IMR-90 (cell line): ENCODE measurements around the gene KATNIP. TPM values are rescaled to one million over a fixed set of nuclear protein-coding genes. Genes with fewer than 3 reads are reported as not detected.

Experiments used
- ATAC-seq: fragments of 200-7000 bp; cut with Tn5 transposase; 2 replicates; pipeline ENCODE4 v1.9.1; 2020; ENCODE audit warnings: low read depth, mild to moderate bottlenecking, moderate library complexity
- BruUV-seq: library from RNA; stranded (reverse); fragments of 400-500 nt; replicated peaks from 2 replicates; lab custom pipeline; 2021; lab: Mats Ljungman, UMichigan
- CTCF ChIA-PET: fragments of 300-600 bp; formaldehyde crosslinking; extraction: SDS; loops from one replicate; lab custom pipeline; 2021; ENCODE audit warnings: antibody characterized with exemption; lab: Yijun Ruan, JAX
- POLR2A ChIA-PET: fragments of 300-600 bp; sonication (Branson Sonifier 250); formaldehyde crosslinking; loops from one replicate; lab custom pipeline; 2022; ENCODE audit warnings: antibody characterized with exemption; ENCODE audit not compliant: unreplicated experiment; lab: Charles Lee
- DNase-seq: peaks from one replicate; pipeline ENCODE4 v3.0.0; 2013
- H2AFZ ChIP-seq: replicated peaks from 2 replicates; pipeline ENCODE3; 2013; ENCODE audit warnings: low read length, mild to moderate bottlenecking; ENCODE audit not compliant: poor library complexity
- H2AK5ac ChIP-seq: 2 replicates; pipeline ENCODE4 v1.6.1; 2013; ENCODE audit warnings: low read depth, low read length, inconsistent platforms
- H2AK9ac ChIP-seq: replicated peaks from 2 replicates; pipeline ENCODE3; 2013; ENCODE audit warnings: mild to moderate bottlenecking, low read depth, low read length, moderate library complexity; ENCODE audit not compliant: poor library complexity
- H2BK120ac ChIP-seq: 2 replicates; pipeline ENCODE4 v1.6.1; 2013; ENCODE audit warnings: low read depth, low read length, inconsistent platforms
- H2BK15ac ChIP-seq: 3 replicates; pipeline ENCODE4 v1.6.1; 2013; ENCODE audit warnings: low read depth, low read length, inconsistent platforms
- H2BK20ac ChIP-seq: 2 replicates; pipeline ENCODE4 v1.6.1; 2013; ENCODE audit warnings: low read depth, mild to moderate bottlenecking, inconsistent platforms, low read length, moderate library complexity
- H2BK5ac ChIP-seq: 2 replicates; pipeline ENCODE4 v1.6.1; 2013; ENCODE audit warnings: mild to moderate bottlenecking, low read depth, low read length, inconsistent platforms; ENCODE audit not compliant: poor library complexity, severe bottlenecking
- H3K14ac ChIP-seq: replicated peaks from 2 replicates; pipeline ENCODE4 v1.6.1; 2013; ENCODE audit warnings: low read depth, low read length, inconsistent platforms
- H3K18ac ChIP-seq: 2 replicates; pipeline ENCODE4 v1.6.1; 2013; ENCODE audit warnings: low read depth, low read length, control low read depth
- H3K23ac ChIP-seq: 2 replicates; pipeline ENCODE4 v1.6.1; 2013; ENCODE audit warnings: low read depth, low read length, inconsistent platforms
- H3K27ac ChIP-seq: 2 replicates; pipeline ENCODE4 v1.5.1; 2013; ENCODE audit warnings: mild to moderate bottlenecking, control low read depth, low read length; ENCODE audit not compliant: insufficient read depth
- H3K27me3 ChIP-seq: 2 replicates; pipeline ENCODE4 v1.6.1; 2013; ENCODE audit warnings: low read length; ENCODE audit not compliant: control insufficient read depth, insufficient read depth
- H3K36me3 ChIP-seq: 2 replicates; pipeline ENCODE4 v1.6.1; 2013; ENCODE audit warnings: low read length, mixed read lengths; ENCODE audit not compliant: control insufficient read depth, insufficient read depth
- H3K4ac ChIP-seq: 2 replicates; pipeline ENCODE4 v1.6.1; 2013; ENCODE audit warnings: low read depth, low read length, inconsistent platforms
- H3K4me1 ChIP-seq: 2 replicates; pipeline ENCODE4 v1.6.1; 2013; ENCODE audit warnings: low read length, mixed read lengths; ENCODE audit not compliant: control insufficient read depth, insufficient read depth
- H3K4me2 ChIP-seq: 2 replicates; pipeline ENCODE4 v1.6.1; 2013; ENCODE audit warnings: low read depth, mild to moderate bottlenecking, control low read depth, low read length, moderate library complexity
- H3K4me3 ChIP-seq: 2 replicates; pipeline ENCODE4 v1.5.1; 2013; ENCODE audit warnings: low read depth, mild to moderate bottlenecking, control low read depth, low read length, moderate library complexity; ENCODE audit not compliant: insufficient read depth
- H3K56ac ChIP-seq: 2 replicates; pipeline ENCODE4 v1.6.1; 2013; ENCODE audit warnings: low read length, inconsistent platforms; ENCODE audit not compliant: insufficient read depth; ENCODE audit errors: extremely low read depth
- H3K79me1 ChIP-seq, 2 experiments: 2 replicates each; pipeline ENCODE4 v1.6.1; 2013; ENCODE audit warnings: low read length in 2 of 2, inconsistent platforms in 1 of 2, low read depth in 1 of 2
- H3K9ac ChIP-seq: 2 replicates; pipeline ENCODE4 v1.6.1; 2013; ENCODE audit warnings: low read depth, low read length, control low read depth
- H3K9me1 ChIP-seq: 2 replicates; pipeline ENCODE4 v1.6.1; 2013; ENCODE audit warnings: low read length, inconsistent platforms; ENCODE audit not compliant: insufficient read depth
- H3K9me3 ChIP-seq: 2 replicates; pipeline ENCODE4 v1.6.1; 2013; ENCODE audit warnings: low read length; ENCODE audit not compliant: control insufficient read depth, insufficient read depth
- H4K20me1 ChIP-seq: 2 replicates; pipeline ENCODE4 v1.6.1; 2013; ENCODE audit warnings: low read length, inconsistent platforms; ENCODE audit not compliant: insufficient read depth
- H4K5ac ChIP-seq: 2 replicates; pipeline ENCODE4 v1.6.1; 2013; ENCODE audit warnings: mild to moderate bottlenecking, low read depth, low read length, control low read depth
- H4K8ac ChIP-seq, 2 experiments: 2 replicates each; pipeline ENCODE4 v1.6.1; 2013; ENCODE audit warnings: low read depth in 2 of 2, low read length in 2 of 2, control low read depth in 1 of 2, inconsistent platforms in 1 of 2
- H4K91ac ChIP-seq: 2 replicates; pipeline ENCODE4 v1.6.1; 2013; ENCODE audit warnings: low read depth, low read length, inconsistent platforms; ENCODE audit not compliant: insufficient read depth
- RAD21 ChIP-seq: IDR thresholded peaks from 2 replicates; pipeline ENCODE4 v1.6.1; 2012; ENCODE audit warnings: low read length, improper control_type of control experiment
- WGBS, 2 experiments: methylation state at CpG; one replicate each; pipeline versions ENCODE4 v1.1.5 to v1.1.7; 2013; ENCODE audit warnings: missing lambda C conversion rate in 2 of 2; ENCODE audit not compliant: insufficient read length in 1 of 2; ENCODE audit errors: extremely low coverage in 2 of 2; 5-methylcytosine and 5-hydroxymethylcytosine counted together
- dilution Hi-C: fragments of 300-500 bp; cut with HindIII; formaldehyde crosslinking; loops from one replicate; pipeline ENCODE4 v1.14.3; 2018; ENCODE audit warnings: low sequenced_read_pairs; ENCODE audit not compliant: unreplicated experiment
- in situ Hi-C: fragments of 300-500 bp; cut with MboI; formaldehyde crosslinking; loops from 3 replicates; pipeline ENCODE4 v1.14.3; 2019; ENCODE audit warnings: low sequenced_read_pairs, inconsistent platforms, mixed read lengths
- intact Hi-C: fragments of 100-400 bp; cut with micrococcal nuclease; formaldehyde crosslinking; loops from 2 replicates; pipeline ENCODE4 v1.10.0; 2022
- polyA plus RNA-seq, 3 experiments: library from polyadenylated mRNA; depleted of rRNA; stranded (reverse); fragments of >200 nt; gene quantifications; 2 replicates each; pipeline ENCODE4 v1.2.3, GENCODE V29; 2012; ENCODE audit warnings: low replicate concordance in 1 of 3
- total RNA-seq: library from RNA; depleted of rRNA; stranded (reverse); fragments of >200 nt; gene quantifications from 2 replicates; pipeline ENCODE4 v1.2.3, GENCODE V29; 2012

The KATNIP gene
- total and polyA plus RNA-seq, 2 of the 4 experiments (the other 2 are of a cell fraction): 16.7 to 18.6 TPM

GRCh38 chr16:27526180-27526579 lies 23.8 kb upstream of the KATNIP start:
- Histone ChIP-seq H3K27ac (no peak overlapping the region), H2BK120ac (no peak overlapping the region), H2BK5ac (no peak overlapping the region), H4K8ac (no peak overlapping the region), H3K23ac (0 out of 2 replicates have a peak overlapping the region, but pooled peaks have one; percentile 25), H3K9ac (no peak overlapping the region), H3K79me1 (peaks cover 13 to 17% of the 10 kb centered on the region in 2 experiments; a peak in 2 of 4 replicates), H3K36me3 (peaks cover 64% of the 10 kb centered on the region), H3K14ac (no peak overlapping the region), H3K27me3 (no peaks in the 10 kb centered on the region), H2AFZ (no peak overlapping the region), H2BK20ac (no peak overlapping the region), H3K9me1 (peaks cover 19% of the 10 kb centered on the region), H2BK15ac (no peak overlapping the region), H3K18ac (no peak overlapping the region), H3K4ac (no peak overlapping the region), H3K4me1 (peaks cover 7% of the 10 kb centered on the region), H3K4me3 (no peak overlapping the region), H3K9me3 (no peaks in the 10 kb centered on the region), H2AK9ac (no peak overlapping the region), H4K91ac (no peak overlapping the region), H4K5ac (no peak overlapping the region), H3K4me2 (no peak overlapping the region), H3K56ac (no peak overlapping the region), H2AK5ac (no peak overlapping the region), H4K20me1 (peaks cover 20% of the 10 kb centered on the region)
- CTCF ChIA-PET: no interaction called here
- no peak for TF ChIP-seq RAD21
- WGBS, 2 experiments: no CpG with 5 or more reads among the region's 6 CpGs
- DNase-seq (no peak), ATAC-seq (no peak)
- intact Hi-C loops (no loop called here), dilution Hi-C loops (no loop called here), in situ Hi-C loops (no loop called here)
- no TSS peak for BruUV-seq
- POLR2A ChIA-PET: no interaction called here
